Stimulated activated memory B cell treated with anti-CD40 and anti-IgM and Interleukin-4, amounts not matched to agents 10 μg/mL and 1 μg/mL and 100 μg/mL, for 72 hours (primary cell): ENCODE data around the gene RAPGEF3.

Experiments
- ATAC-seq: fragments of 150-1000 bp; cut with Tn5 transposase; 2 replicates; pipeline ENCODE4 v1.10.0; 2021
- H3K27ac Mint-ChIP-seq: one replicate; pipeline ENCODE4 v1.8.0; 2022; ENCODE audit warnings: mild to moderate bottlenecking, mixed read lengths
- H3K27me3 Mint-ChIP-seq: one replicate; pipeline ENCODE4 v1.8.0; 2022; ENCODE audit warnings: mixed read lengths
- H3K36me3 Mint-ChIP-seq: one replicate; pipeline ENCODE4 v1.8.0; 2022; ENCODE audit warnings: mixed read lengths
- H3K4me1 Mint-ChIP-seq: one replicate; pipeline ENCODE4 v1.8.0; 2022; ENCODE audit warnings: mixed read lengths
- H3K4me3 Mint-ChIP-seq: one replicate; pipeline ENCODE4 v1.8.0; 2022; ENCODE audit warnings: mild to moderate bottlenecking, moderate library complexity, mixed read lengths
- H3K9me3 Mint-ChIP-seq: one replicate; pipeline ENCODE4 v1.8.0; 2022; ENCODE audit warnings: mixed read lengths

RAPGEF3 gene

DNA sequence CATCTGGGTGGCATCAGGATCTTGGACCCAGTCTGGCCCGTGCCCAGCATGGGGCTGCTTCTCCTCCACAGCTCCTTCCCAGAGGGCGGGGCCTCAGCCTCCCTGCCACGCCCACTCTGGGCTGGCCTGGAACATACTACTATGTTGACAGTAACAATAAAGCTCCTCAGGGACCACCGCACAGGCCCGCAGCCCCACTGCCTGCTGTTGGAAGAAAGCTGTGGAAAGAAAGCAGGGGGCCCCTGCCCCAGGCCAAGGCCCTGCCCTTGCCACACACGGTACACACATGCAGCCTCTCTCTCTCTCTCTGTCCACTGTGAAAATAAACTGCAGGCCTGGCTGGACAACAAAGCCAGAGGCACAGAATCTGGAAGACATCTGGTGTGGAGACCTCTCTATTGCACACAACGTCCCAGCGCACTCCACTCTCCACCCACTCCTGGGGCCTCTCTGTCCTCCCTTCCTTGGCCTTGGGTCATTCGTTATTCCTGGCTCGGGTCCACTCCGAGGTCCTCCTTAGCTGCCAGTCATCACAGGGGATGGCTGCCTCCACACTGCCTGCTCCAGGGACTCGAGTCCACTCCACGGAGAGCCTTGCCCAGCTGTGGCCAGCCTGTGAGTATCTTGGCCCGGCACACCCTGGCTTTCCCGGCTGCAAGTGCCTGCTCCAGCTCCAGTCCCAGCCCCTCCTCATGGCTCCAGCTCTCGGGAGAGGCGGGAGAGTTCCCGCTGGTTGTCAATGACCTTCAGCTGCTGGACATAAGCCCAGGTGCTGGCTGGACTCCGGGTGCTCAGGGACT is 21.6 kb downstream of the RAPGEF3 start:
- H3K4me3 Mint-ChIP-seq = no peak overlapping the region
- peaks cover 32% of the 10 kb centered on the region for H3K4me1 Mint-ChIP-seq
- H3K9me3 Mint-ChIP-seq = no peaks in the 10 kb centered on the region
- ATAC-seq = no peak
- H3K36me3 Mint-ChIP-seq = peaks cover 5% of the 10 kb centered on the region
- H3K27ac Mint-ChIP-seq = no peak overlapping the region
- no peaks in the 10 kb centered on the region for H3K27me3 Mint-ChIP-seq

DNA sequence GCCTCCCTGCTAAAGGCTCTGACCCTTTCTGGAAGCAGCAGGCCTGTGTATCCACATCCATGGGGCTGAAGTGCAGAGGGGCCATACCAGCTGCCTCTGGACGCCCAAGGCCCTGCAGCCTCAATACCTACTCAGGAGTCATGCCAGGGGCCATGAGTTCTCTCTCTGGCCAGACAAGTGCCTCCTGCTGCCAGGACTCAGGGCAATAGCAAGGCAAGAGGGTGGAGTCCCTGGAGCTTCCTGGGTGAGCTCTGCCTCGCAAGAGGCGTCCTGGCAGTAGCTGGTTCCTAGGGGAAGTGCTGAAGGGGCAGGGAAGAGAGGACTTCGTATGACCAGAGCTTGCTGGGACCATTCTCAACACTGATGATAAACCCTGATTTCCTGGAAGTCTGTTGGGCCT is 22.5 kb downstream of the RAPGEF3 start:
- no peaks in the 10 kb centered on the region for H3K27me3 Mint-ChIP-seq
- ATAC-seq = no peak
- H3K4me1 Mint-ChIP-seq = peaks cover 27% of the 10 kb centered on the region
- H3K4me3 Mint-ChIP-seq = no peak overlapping the region
- peak overlapping the region; percentile 36 for H3K27ac Mint-ChIP-seq
- peaks cover 5% of the 10 kb centered on the region for H3K36me3 Mint-ChIP-seq
- no peaks in the 10 kb centered on the region for H3K9me3 Mint-ChIP-seq

DNA sequence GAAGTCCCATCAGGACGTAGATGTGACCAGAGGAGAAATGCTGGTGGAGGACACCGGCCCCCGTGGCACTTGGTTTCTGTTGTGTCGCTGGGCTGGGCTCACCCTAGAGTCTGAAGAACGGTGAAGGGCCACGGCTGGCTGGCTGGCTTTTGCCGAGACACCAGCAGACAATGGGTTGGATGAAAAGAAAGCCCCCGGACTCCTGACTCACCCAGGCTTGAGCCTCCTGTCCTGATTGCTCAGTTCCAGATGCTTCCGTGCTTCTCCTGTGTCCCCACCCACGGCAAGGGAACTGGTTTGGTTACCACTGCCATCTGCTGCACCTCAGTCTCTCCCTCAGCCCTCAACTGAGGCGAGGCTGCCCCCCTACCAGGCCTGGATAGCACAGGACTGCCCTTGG is 23.0 kb downstream of the RAPGEF3 start:
- Mint-ChIP-seq H3K36me3 (peaks cover 5% of the 10 kb centered on the region), H3K4me3 (no peak overlapping the region), H3K27me3 (no peaks in the 10 kb centered on the region), H3K27ac (peak overlapping the region; percentile 36), H3K4me1 (peaks cover 22% of the 10 kb centered on the region), H3K9me3 (no peaks in the 10 kb centered on the region)
- ATAC-seq = no peak

DNA sequence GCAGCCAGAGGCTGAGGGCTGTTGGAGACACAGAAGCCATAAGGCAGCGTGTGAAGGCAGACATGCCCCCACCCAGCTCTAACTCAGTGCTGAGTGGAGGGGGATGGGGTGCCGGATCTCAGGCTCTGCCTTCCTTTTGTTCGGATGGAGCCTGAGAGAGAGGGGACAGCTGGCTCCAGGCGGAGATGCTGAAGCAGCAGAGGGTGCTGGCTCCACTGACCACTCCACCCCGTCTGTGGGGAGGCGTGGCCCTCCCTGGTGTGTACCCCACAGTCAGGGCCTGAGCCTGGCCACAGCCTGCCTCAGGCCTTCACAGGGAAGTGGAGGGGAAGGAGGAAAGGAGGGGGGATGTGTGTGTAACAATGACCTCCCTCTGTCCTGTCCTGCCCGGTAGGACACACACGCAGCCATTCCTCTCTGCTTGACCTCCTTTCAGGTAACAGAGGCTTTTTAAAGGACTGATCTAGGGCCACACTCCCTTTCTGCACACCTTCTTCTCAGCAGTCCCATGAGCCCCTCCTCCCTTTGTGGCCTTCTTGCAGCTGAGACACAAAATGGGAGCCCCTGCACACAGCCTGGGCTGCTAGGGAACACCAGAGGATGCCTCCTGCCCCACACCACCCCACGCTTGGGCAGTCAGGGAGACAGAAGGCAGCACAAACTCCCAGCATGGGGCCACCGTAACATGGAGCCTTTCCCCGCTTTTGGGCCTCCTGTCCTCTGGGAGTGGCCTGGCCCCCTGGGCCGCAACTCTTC is 23.8 kb downstream of the RAPGEF3 start:
- peak overlapping the region; percentile 38 for H3K27ac Mint-ChIP-seq
- no peak overlapping the region for H3K4me3 Mint-ChIP-seq
- peak; percentile 13 for ATAC-seq
- H3K4me1 Mint-ChIP-seq = peaks cover 14% of the 10 kb centered on the region
- no peaks in the 10 kb centered on the region for H3K27me3 Mint-ChIP-seq
- H3K36me3 Mint-ChIP-seq = peaks cover 5% of the 10 kb centered on the region
- H3K9me3 Mint-ChIP-seq = no peaks in the 10 kb centered on the region

DNA sequence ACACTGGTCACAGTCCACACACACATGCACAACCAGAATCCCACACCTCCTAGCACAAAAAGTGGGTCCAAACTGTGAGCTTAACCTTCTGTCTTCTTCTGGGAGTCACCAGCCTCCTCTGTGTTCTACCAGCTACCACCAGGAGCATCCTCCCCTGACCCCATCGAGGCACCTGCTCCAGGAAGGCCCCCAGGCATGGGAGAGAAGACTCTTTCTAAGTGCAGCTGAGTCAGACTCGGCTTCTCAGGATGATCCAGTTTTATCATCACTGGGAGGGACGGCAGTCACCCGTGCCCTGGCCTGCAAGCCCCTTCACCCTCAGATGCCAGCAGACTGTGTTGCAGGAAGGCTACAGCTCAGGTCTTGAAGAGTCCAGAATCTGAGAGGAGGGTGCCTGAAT is 25.5 kb downstream of the RAPGEF3 start:
- no peaks in the 10 kb centered on the region for H3K27me3 Mint-ChIP-seq
- H3K36me3 Mint-ChIP-seq = peaks cover 5% of the 10 kb centered on the region
- H3K27ac Mint-ChIP-seq = no peak overlapping the region
- no peak for ATAC-seq
- no peaks in the 10 kb centered on the region for H3K4me1 Mint-ChIP-seq
- no peaks in the 10 kb centered on the region for H3K9me3 Mint-ChIP-seq
- H3K4me3 Mint-ChIP-seq = no peak overlapping the region

DNA sequence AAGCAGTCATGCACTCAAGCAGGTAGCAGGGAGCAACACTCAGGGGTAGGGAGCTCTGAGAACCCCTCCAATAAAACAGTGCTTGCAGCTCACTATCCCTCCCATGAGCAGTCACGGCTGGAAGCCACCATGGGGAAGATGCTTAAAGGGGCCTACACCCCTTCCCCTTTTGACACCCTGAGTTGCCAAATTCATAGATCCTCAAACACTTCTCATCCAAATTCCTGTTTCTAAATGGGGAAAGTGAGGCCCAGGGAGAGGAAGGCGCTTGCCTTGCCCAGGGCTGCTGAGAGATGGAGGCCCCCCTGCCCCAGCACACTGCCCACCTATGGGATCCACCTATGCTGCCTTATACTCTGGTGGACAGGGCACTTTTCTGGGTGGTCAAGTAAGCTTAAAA is 26.2 kb downstream of the RAPGEF3 start:
- Mint-ChIP-seq H3K4me3 (no peak overlapping the region), H3K27ac (no peak overlapping the region), H3K4me1 (no peaks in the 10 kb centered on the region), H3K27me3 (no peaks in the 10 kb centered on the region), H3K9me3 (no peaks in the 10 kb centered on the region), H3K36me3 (peaks cover 5% of the 10 kb centered on the region)
- no peak for ATAC-seq

DNA sequence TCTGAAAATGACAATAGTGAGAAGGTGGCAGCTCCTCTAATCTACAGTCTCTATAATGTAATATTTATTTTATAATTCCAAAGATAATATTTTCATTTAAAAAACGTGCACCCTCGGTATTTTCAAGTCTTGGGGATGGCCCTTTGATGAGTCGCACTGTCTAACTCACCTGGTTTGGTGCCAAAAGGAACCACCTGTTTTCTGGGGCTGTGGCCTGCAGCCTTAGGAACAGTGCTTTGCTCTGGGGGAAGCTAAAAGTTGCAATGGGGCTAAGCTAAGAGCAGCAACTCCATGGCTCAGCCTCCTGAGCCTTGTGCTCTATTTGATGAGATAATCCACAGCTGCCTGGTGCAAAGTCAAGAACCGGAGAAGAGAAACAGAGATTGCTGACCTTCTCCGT is 27.0 kb downstream of the RAPGEF3 start:
- Mint-ChIP-seq H3K4me1 (peaks cover 6% of the 10 kb centered on the region), H3K27me3 (no peaks in the 10 kb centered on the region), H3K9me3 (no peaks in the 10 kb centered on the region), H3K36me3 (no peaks in the 10 kb centered on the region), H3K4me3 (no peak overlapping the region), H3K27ac (no peak overlapping the region)
- no peak for ATAC-seq

DNA sequence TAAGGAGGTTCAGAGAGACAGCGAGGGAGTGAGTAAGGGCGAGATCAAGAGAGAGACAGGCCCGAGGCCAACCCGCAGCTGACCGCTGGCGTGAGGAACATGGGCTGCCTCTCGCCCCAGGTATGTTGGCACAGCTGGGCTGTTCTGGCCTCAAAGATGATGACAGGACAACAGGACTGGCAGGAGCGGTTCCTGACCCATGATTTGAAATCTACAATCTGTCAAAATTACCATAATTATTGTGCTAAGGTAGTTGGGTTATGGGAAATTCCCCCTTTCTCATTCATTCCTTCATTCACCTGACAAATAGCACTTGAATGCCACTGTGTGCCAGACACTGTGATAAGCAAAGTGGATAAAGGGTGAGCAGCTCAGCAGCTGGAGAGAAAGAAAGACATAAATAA is 28.3 kb downstream of the RAPGEF3 start:
- Mint-ChIP-seq H3K27me3 (no peaks in the 10 kb centered on the region), H3K4me1 (peaks cover 20% of the 10 kb centered on the region), H3K36me3 (no peaks in the 10 kb centered on the region), H3K9me3 (no peaks in the 10 kb centered on the region), H3K27ac (no peak overlapping the region), H3K4me3 (no peak overlapping the region)
- no peak for ATAC-seq

DNA sequence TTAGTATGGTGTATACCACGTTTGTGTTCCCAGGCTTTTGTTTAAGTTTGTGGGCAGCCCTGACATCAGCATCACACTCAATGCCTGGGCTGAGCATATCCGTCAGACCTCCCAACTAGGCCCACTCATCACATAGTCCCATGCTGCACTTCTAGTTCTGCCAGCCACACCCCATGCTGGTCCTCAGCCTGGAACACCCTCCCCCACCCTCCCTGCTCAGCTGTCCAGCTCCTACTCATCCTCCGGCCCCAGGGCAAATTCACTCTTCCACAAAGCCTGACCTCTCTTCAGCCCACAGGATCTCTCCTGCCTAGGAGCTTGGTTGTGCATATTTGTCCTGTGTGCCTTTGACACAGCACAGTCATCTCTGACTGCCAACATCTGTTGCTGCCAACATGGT is 29.4 kb downstream of the RAPGEF3 start:
- peaks cover 31% of the 10 kb centered on the region for H3K4me1 Mint-ChIP-seq
- H3K36me3 Mint-ChIP-seq = peaks cover 11% of the 10 kb centered on the region
- ATAC-seq = no peak

DNA sequence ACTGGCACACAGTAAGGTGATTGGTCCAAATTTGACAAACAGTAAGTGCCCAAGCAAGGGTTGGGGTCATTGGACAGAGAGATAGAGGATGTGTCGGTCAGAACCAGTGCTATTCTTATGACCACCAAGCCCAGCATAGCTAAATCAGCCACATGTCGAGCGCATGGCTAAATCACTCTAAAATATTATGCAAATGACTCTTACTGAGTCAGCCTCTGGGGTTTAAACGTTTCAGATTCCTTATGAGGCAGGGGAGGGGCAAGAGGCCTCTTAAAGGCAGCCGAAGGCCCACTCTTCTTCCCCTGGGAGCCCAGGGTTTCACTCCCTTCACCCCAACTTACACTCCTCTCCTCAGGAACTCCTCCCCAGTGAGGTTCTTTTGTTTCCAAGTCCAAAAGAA is 32.8 kb downstream of the RAPGEF3 start:
- Mint-ChIP-seq H3K4me1 (peaks cover 38% of the 10 kb centered on the region), H3K27ac (peak overlapping the region; percentile 15), H3K4me3 (no peak overlapping the region), H3K9me3 (no peaks in the 10 kb centered on the region), H3K27me3 (no peaks in the 10 kb centered on the region), H3K36me3 (peaks cover 36% of the 10 kb centered on the region)
- peak; percentile 71 for ATAC-seq

More for the DNA sequence above, 29.4 kb downstream of the RAPGEF3 start:
- no peak overlapping the region for H3K27ac Mint-ChIP-seq
- H3K9me3 Mint-ChIP-seq = no peaks in the 10 kb centered on the region
- H3K27me3 Mint-ChIP-seq = no peaks in the 10 kb centered on the region
- no peak overlapping the region for H3K4me3 Mint-ChIP-seq

DNA sequence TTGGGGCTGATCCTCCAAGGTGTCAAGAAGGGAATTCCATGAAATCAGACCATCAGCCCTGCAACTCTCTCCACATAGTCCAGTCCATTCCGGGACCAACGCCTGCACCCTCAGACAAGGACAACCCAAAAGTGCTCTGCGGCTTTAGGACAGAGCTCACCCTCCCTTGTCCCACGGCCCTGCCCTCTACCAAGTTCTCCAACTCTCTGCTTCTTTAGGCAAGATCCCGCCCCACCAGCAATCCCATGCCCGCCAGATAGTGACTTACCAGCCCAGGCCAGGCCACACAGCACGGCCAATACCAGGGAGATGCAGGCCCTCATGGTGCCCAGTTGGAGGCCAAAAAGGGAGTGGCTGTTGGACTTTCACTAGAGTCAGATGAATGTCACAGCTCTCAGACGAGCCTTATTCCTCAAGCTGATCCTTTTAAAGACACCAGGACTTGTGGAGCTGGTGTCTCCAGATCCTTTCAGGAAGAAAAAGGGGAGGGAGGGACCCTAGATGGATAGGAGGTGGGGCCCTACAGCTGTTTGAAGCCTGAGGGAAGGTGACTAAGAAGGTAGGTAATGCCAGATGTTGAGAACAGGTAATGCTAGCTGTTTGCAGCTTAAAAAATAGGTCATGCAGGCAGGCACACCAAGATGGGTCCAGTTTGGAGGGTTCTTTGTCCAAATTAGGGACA is 33.4 kb downstream of the RAPGEF3 start, which contains the start of gene ENDOU:
Gene ENDOU, minus strand, starts transcription at position 400 of the 682 bp plus-strand sequence. Its CDS starts 77 bp downstream, at position 323.
- no peak for ATAC-seq
- H3K27ac Mint-ChIP-seq = peak within 1 kb of the TSS; percentile 50
- no peaks in the 10 kb centered on the region for H3K27me3 Mint-ChIP-seq
- no peaks in the 10 kb centered on the region for H3K9me3 Mint-ChIP-seq
- H3K36me3 Mint-ChIP-seq = peaks cover 39% of the 10 kb centered on the region
- no peak within 1 kb of the TSS for H3K4me3 Mint-ChIP-seq
- H3K4me1 Mint-ChIP-seq = peaks cover 38% of the 10 kb centered on the region

DNA sequence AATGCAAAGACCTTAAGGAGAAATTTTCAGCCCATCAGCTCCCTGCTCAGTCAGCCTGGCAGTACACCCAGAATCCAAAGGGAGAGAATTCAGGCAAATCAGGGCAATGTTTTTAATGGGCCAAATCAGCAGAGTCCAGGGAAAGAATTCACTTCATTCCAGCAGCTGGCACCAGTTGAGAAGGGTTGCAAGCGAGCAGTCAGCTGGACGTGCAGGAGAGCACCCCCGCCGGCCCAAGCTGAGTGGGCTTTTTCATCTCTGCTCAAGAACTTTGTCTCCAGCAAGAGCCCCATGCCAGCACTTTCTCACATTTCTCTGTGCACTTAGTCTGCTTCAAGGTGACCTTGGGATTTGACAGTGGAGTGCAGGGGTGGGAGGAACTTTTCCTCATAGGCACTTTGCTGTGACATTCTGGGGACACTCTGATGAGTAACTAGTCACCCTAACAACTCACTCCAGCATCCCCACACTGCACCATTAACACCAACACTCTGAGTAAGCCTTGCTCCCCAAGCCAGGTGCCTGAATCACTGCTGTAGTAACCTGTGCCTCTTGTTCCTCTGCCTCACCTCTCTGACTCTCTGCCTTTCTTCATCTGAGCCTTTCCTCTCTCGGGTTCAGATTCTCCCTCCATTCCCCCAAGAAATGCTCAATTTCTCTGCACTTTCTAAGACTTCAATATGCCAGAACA is 35.6 kb downstream of the RAPGEF3 start:
- H3K36me3 Mint-ChIP-seq = peaks cover 47% of the 10 kb centered on the region
- no peaks in the 10 kb centered on the region for H3K9me3 Mint-ChIP-seq
- H3K27me3 Mint-ChIP-seq = no peaks in the 10 kb centered on the region
- H3K27ac Mint-ChIP-seq = peak overlapping the region; percentile 22
- no peak for ATAC-seq
- H3K4me1 Mint-ChIP-seq = peaks cover 41% of the 10 kb centered on the region
- no peak overlapping the region for H3K4me3 Mint-ChIP-seq

DNA sequence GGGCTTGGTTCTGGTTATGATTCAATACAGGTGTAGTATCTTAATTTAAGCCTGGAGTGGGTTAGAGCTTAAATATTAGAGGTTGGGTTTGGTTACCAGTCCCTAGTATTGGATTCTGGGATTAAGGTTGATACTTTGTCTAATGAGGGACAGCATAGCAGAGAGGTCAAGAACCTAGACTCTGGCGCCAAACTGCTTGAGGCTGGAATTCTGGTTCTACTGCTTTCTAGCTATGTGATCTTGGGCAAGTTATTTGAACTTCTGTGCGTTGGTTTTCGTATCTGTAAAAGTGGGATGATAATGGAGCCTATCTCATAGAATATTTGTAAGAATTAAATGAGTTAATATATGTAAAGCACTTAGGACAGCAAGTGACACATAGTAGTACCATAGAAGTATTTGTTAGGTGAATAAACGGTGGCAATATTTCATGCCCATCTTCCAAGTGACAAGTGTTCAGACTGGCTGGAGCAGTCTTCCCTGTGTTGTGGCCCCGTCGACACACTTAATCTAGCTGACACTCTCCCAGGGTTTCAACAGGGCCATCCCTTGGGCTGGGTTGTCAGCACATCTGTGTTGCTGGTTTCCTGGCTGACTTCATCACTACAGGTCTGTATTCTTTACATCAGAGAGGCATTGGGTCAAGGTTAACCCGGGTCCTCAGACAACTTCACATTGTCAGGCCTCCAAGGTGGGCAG is 36.4 kb downstream of the RAPGEF3 start:
- H3K36me3 Mint-ChIP-seq = peaks cover 47% of the 10 kb centered on the region
- H3K9me3 Mint-ChIP-seq = no peaks in the 10 kb centered on the region
- no peak for ATAC-seq
- H3K27me3 Mint-ChIP-seq = no peaks in the 10 kb centered on the region
- H3K4me1 Mint-ChIP-seq = peaks cover 48% of the 10 kb centered on the region
- H3K4me3 Mint-ChIP-seq = no peak overlapping the region
- H3K27ac Mint-ChIP-seq = peak overlapping the region; percentile 45

DNA sequence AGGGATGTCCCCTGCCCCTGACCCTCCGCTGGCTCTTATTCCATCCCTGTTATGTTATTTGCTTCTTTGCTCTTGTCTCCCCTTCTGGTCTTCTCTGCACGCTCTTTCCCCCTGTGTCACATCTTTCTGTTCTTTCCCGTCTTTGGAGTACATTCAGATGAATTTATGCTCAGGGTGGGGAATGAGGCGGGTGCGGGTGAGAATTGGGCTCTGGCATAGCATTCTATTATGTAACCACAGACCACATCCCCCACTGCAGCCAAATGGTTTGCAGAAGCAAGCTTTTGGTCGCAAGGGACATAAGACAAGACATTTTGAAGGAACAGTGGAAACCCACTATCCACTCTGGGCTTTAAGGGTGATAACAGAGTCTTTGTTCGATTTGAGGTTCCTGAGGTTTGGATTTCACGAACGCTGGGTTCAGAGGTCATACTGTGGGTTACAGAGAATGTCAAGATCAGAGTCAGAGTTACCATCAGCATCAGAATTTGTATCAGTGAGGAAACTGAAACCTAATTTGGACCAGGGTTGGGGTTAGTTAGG is 37.2 kb downstream of the RAPGEF3 start:
- Mint-ChIP-seq H3K4me1 (peaks cover 40% of the 10 kb centered on the region), H3K27ac (peak overlapping the region; percentile 45), H3K9me3 (no peaks in the 10 kb centered on the region), H3K36me3 (peaks cover 47% of the 10 kb centered on the region), H3K27me3 (no peaks in the 10 kb centered on the region), H3K4me3 (no peak overlapping the region)
- ATAC-seq = no peak
